Astrocyte (in vitro differentiated cells and primary cell): Measurements from ENCODE around the gene TIPARP.

Experiments used
- CTCF ChIP-seq: IDR thresholded peaks from 2 replicates; pipeline ENCODE4 v1.5.1; 2011; ENCODE audit warnings: low read depth, mild to moderate bottlenecking, inconsistent platforms, low read length, moderate library complexity; ENCODE audit not compliant: insufficient read depth
- EZH2 ChIP-seq: IDR thresholded peaks from 2 replicates; pipeline ENCODE4 v1.6.1; 2012; ENCODE audit warnings: mild to moderate bottlenecking, low read length, inconsistent platforms; ENCODE audit not compliant: insufficient read depth

- TF ChIP-seq CTCF = no peak
- no peak for TF ChIP-seq EZH2
Measured at GRCh38 chr3:156726456-156726855, 52.1 kb downstream of the TIPARP start.
